ENCODE data around the gene CYTH3. TPM values are rescaled to one million over a fixed set of nuclear protein-coding genes. Genes with fewer than 3 reads are reported as not detected.
A peak's percentile ranks its signal among the peaks of the same experiment; 100 is the strongest.

The CYTH3 gene
- total and polyA plus RNA-seq, 7 donors: 6.1 to 15.0 (median 13.5) TPM

DNA sequence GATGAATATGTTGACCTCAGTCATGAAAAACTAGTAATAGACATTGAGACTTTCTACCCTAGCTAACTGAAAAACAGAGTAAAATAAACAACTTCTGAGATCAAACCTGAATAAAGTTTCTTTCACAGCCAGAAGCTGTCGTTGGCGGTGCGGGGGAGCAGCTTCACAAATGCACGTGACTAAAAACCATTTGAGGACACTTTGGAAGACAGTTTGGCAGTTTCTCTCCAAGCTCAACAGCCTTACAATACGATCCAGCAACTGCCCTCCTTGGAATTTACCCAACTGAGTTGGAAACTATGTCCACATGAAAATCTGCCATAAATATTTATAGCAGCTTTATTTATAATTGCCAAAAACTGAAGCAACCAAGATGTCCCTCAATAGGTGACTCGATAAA lies 63.1 kb downstream of the CYTH3 start:
- Histone ChIP-seq H3K4me3 (peak overlapping the region; percentile 32), H3K36me3 (ENCODE audit: insufficient read depth in 1 of 2, low read depth in 1 of 2) (no peaks in the 10 kb centered on the region), H3K27ac (peak overlapping the region; percentile 58), H3K4me1 (peaks cover 32% of the 10 kb centered on the region), H3K9me3 (no peaks in the 10 kb centered on the region), H3K27me3 (ENCODE audit: insufficient read depth in 3 of 3, low read length in 2 of 3) (no peaks in the 10 kb centered on the region)
- DNase-seq (no peak), ATAC-seq (peak in 3 of 4 donors; percentile 44 to 83 (median 76))
- intact Hi-C loops (cut with DNase I): no loop called here
- TF ChIP-seq, protein P1, sequence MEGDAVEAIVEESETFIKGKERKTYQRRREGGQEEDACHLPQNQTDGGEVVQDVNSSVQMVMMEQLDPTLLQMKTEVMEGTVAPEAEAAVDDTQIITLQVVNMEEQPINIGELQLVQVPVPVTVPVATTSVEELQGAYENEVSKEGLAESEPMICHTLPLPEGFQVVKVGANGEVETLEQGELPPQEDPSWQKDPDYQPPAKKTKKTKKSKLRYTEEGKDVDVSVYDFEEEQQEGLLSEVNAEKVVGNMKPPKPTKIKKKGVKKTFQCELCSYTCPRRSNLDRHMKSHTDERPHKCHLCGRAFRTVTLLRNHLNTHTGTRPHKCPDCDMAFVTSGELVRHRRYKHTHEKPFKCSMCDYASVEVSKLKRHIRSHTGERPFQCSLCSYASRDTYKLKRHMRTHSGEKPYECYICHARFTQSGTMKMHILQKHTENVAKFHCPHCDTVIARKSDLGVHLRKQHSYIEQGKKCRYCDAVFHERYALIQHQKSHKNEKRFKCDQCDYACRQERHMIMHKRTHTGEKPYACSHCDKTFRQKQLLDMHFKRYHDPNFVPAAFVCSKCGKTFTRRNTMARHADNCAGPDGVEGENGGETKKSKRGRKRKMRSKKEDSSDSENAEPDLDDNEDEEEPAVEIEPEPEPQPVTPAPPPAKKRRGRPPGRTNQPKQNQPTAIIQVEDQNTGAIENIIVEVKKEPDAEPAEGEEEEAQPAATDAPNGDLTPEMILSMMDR (IDR thresholded peaks at IDR 0.05): no peak
- 14 to 22% (median 21%) methylated on average over 6 of the region's 6 CpGs for WGBS, 3 donors

DNA sequence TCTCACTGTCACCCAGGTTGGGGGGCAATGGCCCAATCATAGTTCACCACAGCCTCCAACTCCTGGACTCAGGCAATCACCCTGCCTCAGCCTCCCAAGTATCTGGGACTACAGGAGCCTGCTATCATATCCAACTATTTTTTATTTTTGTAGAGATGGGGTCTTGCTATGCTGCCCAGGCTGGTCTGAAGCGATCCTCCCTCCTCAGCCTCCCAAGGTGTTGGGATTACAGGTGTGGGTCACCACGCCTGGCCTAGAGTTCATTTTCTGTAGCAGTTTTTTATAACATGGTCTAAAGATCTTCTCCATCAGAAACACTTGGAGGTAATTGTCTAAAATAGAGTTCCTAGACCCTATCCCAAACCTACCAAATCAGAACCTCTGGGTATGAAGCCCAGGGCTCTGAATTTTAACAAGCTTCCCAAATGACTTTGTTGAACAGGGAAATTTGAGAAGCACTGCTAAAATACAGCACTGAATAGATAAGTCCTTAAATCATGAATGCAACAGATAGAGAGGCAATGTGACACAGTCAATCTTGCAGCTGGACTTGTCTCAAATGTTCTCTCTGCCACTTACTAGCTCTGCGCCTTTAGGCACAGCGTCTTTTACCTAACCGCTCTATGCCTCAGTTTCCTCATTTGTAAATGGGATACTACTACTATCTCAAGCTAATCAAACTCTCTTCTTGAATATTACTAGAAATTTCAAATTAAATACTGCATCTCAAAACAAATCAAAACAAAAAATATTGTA lies 63.7 kb downstream of the CYTH3 start:
- Histone ChIP-seq H3K36me3 (ENCODE audit: insufficient read depth in 1 of 2, low read depth in 1 of 2) (no peaks in the 10 kb centered on the region), H3K9me3 (no peaks in the 10 kb centered on the region), H3K4me3 (peak overlapping the region; percentile 32), H3K27me3 (ENCODE audit: insufficient read depth in 3 of 3, low read length in 2 of 3) (no peaks in the 10 kb centered on the region), H3K27ac (peak overlapping the region; percentile 58), H3K4me1 (peaks cover 36% of the 10 kb centered on the region)
- TF ChIP-seq, protein P1 (IDR thresholded peaks at IDR 0.05): no peak
- WGBS, 3 donors: 60 to 68% (median 63%) methylated on average over 5 of the region's 5 CpGs
- intact Hi-C loops (cut with DNase I): no loop called here
- ATAC-seq (peak in 2 of 4 donors; percentile 38 to 64), DNase-seq (no peak)

DNA sequence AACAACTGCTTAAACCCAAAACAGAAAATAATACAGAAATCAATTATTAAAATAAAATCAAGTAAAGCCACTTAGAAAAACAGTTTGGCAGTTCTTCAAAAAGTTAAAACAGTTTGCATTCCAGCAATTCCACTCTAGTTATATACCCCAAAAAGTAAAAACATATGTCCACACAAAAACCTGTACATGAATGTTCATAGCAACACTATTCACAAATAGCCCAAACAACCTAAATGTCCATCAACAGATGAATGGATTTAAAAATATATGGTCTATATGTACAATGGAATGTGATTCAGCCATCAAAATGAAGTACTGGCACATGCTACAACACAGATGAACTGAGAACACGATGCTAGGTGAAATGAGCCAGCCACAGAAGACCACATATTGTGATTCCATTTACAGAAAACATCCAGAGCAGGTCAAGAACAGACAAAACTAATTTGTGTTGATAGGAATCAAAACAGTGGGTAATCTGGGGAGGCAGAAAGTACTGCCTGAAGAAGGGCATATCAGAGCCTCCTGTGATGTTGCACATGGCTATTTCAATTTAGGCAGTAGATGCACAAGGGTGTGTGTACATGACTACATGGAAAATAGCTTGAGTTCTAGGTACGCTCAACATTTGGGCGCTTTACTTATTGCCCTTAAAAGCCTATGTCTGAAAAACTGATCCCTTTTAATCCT lies 66.3 kb downstream of the CYTH3 start:
- no peak overlapping the region for H3K27ac ChIP-seq
- intact Hi-C loops (cut with DNase I): no loop called here
- peaks cover 42% of the 10 kb centered on the region for H3K4me1 ChIP-seq
- 44 to 62% (median 55%) methylated on average over 3 of the region's 3 CpGs for WGBS, 3 donors
- ATAC-seq (no peak), DNase-seq (no peak)
- H3K27me3 ChIP-seq (ENCODE audit: insufficient read depth in 3 of 3, low read length in 2 of 3): no peaks in the 10 kb centered on the region
- no peaks in the 10 kb centered on the region for H3K9me3 ChIP-seq
- H3K36me3 ChIP-seq (ENCODE audit: insufficient read depth in 1 of 2, low read depth in 1 of 2): no peaks in the 10 kb centered on the region
- no peak overlapping the region for H3K4me3 ChIP-seq
- TF ChIP-seq, protein P1 (IDR thresholded peaks at IDR 0.05): no peak

DNA sequence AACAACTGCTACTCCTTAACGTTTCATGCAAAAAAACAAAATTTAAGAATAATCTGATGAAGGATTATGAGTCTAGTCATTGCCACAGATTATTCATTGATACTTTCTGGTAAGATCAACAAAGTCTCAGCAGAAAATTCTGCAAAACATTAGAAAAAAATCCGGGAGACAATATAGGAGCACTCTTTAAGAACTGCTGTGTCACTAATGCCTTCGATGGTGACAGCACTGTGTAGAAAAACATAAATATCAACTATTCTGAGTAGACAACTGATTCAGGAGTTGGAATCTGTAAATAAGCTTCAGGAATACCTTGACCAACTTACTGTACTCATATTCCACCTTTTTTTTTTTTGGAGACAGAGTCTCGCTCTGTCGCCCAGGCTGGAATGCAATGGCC lies 69.0 kb downstream of the CYTH3 start:
- 81 to 96% (median 81%) methylated on average over 5 of the region's 5 CpGs for WGBS, 3 donors
- intact Hi-C loops (cut with DNase I): loop anchor here in 1 of 2 donors (5.0 kb wide), 1 partner anchor 69 kb away; the partner anchor contains the start of gene CYTH3
- no peak for ATAC-seq
- Histone ChIP-seq H3K4me3 (no peak overlapping the region), H3K4me1 (peaks cover 53% of the 10 kb centered on the region), H3K9me3 (no peaks in the 10 kb centered on the region), H3K27me3 (ENCODE audit: insufficient read depth in 3 of 3, low read length in 2 of 3) (no peaks in the 10 kb centered on the region), H3K27ac (no peak overlapping the region), H3K36me3 (ENCODE audit: insufficient read depth in 1 of 2, low read depth in 1 of 2) (no peaks in the 10 kb centered on the region)
- no peak for DNase-seq
- TF ChIP-seq, protein P1 (IDR thresholded peaks at IDR 0.05): no peak
